ENCODE results near the gene CTRL.

Gene CTRL

GRCh38 chr16:67963292-67963661 lies 31.6 kb upstream of the CTRL start:
- H3K4me1 ChIP-seq = peaks cover 10% of the 10 kb centered on the region
- H3K27me3 ChIP-seq = no peaks in the 10 kb centered on the region
- no peak for TF ChIP-seq CTCF (IDR thresholded peaks at IDR 0.05; ENCODE audit: low read depth, low read length)
- H3K4me3 ChIP-seq (ENCODE audit: low read depth, low read length) = no peak overlapping the region
- no peak for DNase-seq
- H3K9me3 ChIP-seq = no peaks in the 10 kb centered on the region
- H3K36me3 ChIP-seq = no peaks in the 10 kb centered on the region

GRCh38 chr16:67962135-67962534 lies 30.5 kb upstream of the CTRL start:
- H3K9me3 ChIP-seq = no peaks in the 10 kb centered on the region
- no peak for TF ChIP-seq CTCF (IDR thresholded peaks at IDR 0.05; ENCODE audit: low read depth, low read length)
- DNase-seq = no peak
- H3K4me1 ChIP-seq = peaks cover 10% of the 10 kb centered on the region
- no peaks in the 10 kb centered on the region for H3K36me3 ChIP-seq
- no peaks in the 10 kb centered on the region for H3K27me3 ChIP-seq
- H3K4me3 ChIP-seq (ENCODE audit: low read depth, low read length) = no peak overlapping the region

GRCh38 chr16:67961551-67961957 lies 29.9 kb upstream of the CTRL start:
- no peak for TF ChIP-seq CTCF (IDR thresholded peaks at IDR 0.05; ENCODE audit: low read depth, low read length)
- Histone ChIP-seq H3K9me3 (no peaks in the 10 kb centered on the region), H3K4me1 (peaks cover 10% of the 10 kb centered on the region), H3K4me3 (ENCODE audit: low read depth, low read length) (no peak overlapping the region), H3K36me3 (no peaks in the 10 kb centered on the region), H3K27me3 (no peaks in the 10 kb centered on the region)
- peak; percentile 88 for DNase-seq

- peaks cover 10% of the 10 kb centered on the region for H3K4me1 ChIP-seq
- no peaks in the 10 kb centered on the region for H3K36me3 ChIP-seq
- no peaks in the 10 kb centered on the region for H3K27me3 ChIP-seq
- H3K4me3 ChIP-seq (ENCODE audit: low read depth, low read length) = no peak overlapping the region
- no peak for TF ChIP-seq CTCF (IDR thresholded peaks at IDR 0.05; ENCODE audit: low read depth, low read length)
- H3K9me3 ChIP-seq = no peaks in the 10 kb centered on the region
- no peak for DNase-seq
Measured at GRCh38 chr16:67959536-67960329, 28.1 kb upstream of the CTRL start.

GRCh38 chr16:67957622-67958021 lies 26.0 kb upstream of the CTRL start:
- no peak for TF ChIP-seq CTCF (IDR thresholded peaks at IDR 0.05; ENCODE audit: low read depth, low read length)
- H3K4me3 ChIP-seq (ENCODE audit: low read depth, low read length) = no peak overlapping the region
- no peaks in the 10 kb centered on the region for H3K9me3 ChIP-seq
- H3K27me3 ChIP-seq = no peaks in the 10 kb centered on the region
- peaks cover 10% of the 10 kb centered on the region for H3K4me1 ChIP-seq
- H3K36me3 ChIP-seq = no peaks in the 10 kb centered on the region
- no peak for DNase-seq

- H3K36me3 ChIP-seq = no peaks in the 10 kb centered on the region
Measured at GRCh38 chr16:67954421-67955196, 22.9 kb upstream of the CTRL start.

More at GRCh38 chr16:67954421-67955196, 22.9 kb upstream of the CTRL start:
- no peak for TF ChIP-seq CTCF (IDR thresholded peaks at IDR 0.05; ENCODE audit: low read depth, low read length)
- no peak overlapping the region for H3K4me3 ChIP-seq (ENCODE audit: low read depth, low read length)
- H3K27me3 ChIP-seq = no peaks in the 10 kb centered on the region
- no peak for DNase-seq
- peaks cover 9% of the 10 kb centered on the region for H3K4me1 ChIP-seq
- H3K9me3 ChIP-seq = no peaks in the 10 kb centered on the region
